GM21447 (cell line): ENCODE measurements around the gene PLA2G15.

ENCODE experiments used
- ATAC-seq: cut with Tn5 transposase; IDR thresholded peaks from one replicate; pipeline ENCODE4 v1.9.1; 2021; ENCODE audit not compliant: unreplicated experiment

Gene PLA2G15

DNA sequence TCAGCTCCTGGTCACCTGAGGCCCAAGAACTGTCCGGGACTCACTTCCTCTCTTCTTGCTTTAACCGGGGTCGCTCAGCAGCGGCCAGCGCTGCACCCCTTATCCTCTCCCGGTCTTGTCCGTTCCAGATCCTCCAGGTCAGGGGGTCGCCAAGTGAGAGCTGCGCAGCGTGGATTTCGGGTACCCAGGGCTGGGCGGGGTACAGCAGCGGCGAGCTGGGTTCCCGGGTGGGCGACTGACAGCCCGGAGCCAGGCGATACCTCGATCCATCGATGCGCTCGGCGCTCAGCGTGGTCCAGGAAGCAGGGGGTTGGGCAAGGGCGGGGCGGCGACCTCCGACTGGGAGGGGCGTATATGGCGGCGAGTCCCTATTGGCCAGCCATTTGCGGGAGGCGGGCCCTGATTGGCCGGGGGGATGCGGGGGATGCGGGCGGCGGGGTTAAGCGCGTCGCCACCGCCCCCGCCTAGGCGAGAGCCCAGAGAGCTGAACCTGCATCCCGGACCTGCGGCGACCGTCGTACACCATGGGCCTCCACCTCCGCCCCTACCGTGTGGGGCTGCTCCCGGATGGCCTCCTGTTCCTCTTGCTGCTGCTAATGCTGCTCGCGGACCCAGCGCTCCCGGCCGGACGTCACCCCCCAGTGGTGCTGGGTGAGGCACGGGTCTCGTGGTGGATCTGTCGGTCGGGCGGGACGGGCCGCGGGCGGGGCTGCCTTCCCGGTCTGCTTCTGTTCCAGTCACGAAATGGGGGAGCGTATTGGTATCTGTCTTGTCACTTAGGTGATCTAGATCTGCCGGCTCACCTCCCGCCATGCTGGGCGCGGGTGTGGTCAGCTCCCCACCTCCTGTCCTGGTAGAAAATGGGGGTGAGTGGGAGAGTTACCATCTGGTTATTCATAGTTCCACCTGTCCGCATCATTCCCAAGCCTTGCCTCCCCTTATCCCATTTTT lies at the start of gene PLA2G15:
PLA2G15 (plus strand) TSS at position 471 of the 951 bp plus-strand sequence; CDS start at position 525, 54 bp downstream.
- peak; percentile 70 for ATAC-seq

DNA sequence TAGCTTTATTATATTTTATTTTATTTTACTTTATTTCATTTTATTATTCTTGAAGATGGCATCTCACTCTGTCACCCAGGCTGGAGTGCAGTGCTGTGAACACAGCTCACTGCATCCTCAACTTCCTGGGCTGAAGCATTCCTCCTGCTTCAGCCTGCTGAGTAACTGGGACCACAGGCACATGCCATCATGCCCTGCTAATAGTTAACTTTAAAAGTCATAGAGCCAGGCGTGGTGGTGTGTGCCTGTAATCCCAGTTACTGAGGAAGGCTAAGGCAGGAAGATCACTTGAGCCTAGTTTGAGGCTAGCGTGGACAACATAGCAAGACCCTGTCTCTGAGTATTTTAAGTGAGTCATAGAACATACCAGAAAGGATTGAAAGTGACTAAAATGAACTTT lies 47.9 kb upstream of the PLA2G15 start:
- ATAC-seq, result no peak

DNA sequence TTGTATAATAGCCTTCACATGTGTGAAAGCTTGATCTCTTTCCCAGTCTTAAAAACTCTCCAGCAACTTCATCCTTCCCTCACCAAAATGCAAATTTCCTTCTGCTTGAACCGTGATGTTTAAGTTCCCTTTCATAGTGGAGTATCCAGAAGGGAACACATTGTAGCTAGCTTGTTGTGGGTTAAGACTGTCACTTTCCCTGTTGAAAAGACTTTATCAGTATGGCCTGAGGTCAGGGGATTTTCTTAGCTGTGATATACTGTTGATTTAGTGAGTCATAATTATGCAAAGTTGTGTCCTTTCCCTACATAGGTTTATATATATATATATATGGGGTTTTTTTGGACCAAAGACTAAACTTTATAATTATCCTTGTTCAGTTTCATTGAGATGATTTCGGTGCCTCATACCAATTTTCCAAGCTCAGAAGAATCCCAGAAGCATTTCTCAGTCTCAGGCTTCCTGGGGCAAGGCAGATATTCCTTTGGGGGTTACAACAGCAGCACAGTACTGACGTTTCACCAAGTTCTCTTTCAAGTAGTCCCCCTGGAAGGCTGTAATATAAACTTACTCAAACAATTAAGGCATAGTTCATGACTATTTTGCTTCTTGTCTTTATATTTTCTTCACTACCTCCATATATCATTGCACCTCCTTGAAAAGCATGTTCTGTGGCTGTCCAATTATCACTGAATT lies 44.9 kb upstream of the PLA2G15 start:
- ATAC-seq, result no peak

DNA sequence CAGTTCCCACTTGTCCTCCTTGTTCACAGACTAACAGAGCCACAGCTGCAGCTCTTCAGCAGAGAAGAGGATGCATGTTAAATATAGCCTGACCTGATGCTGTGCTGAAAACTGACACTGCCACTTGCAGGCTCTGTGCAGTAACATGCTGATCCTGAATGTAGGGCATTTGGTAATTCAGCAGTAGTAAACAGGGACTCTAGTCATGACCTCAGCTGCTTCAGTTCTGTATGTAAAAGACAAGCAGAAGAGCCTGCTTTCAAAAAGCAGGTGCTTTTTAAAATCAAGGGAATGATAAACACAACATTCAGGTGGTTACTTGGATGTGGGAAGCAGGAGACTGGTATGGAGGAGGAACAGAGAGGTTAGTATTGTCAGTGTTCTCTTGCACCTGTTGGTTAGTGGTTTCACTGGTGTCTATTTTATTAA lies 43.1 kb upstream of the PLA2G15 start:
- ATAC-seq, result no peak

DNA sequence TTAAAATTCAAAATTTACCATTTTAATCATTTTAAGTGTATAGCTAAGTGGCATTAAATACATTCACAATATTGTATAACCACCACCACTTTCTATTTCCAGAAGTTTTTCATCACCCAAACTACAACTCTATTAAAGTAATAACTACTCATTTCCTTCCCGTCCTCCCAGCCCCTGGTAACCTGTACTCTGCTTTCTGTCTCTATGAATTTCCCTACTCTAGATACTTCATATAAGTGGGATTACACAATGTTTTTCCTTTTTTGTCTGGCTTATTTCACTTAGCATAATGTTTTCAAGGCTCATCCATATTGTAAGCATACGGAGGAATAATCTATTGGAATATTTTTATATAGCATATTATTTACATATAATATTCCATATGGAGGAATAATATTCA lies 38.9 kb upstream of the PLA2G15 start:
- ATAC-seq, result no peak

- no peak for ATAC-seq
Observed at GRCh38 chr16:68214726-68215125, 30.4 kb upstream of the PLA2G15 start.

- ATAC-seq, result no peak
Observed at GRCh38 chr16:68215302-68215701, 29.9 kb upstream of the PLA2G15 start.

- no peak for ATAC-seq
Observed at GRCh38 chr16:68216240-68216639, 28.9 kb upstream of the PLA2G15 start.

GRCh38 chr16:68217506-68217905 lies 27.7 kb upstream of the PLA2G15 start:
- ATAC-seq, result no peak

GRCh38 chr16:68219725-68220351 lies 25.3 kb upstream of the PLA2G15 start:
- ATAC-seq, result no peak

GRCh38 chr16:68223072-68223471 lies 22.1 kb upstream of the PLA2G15 start:
- ATAC-seq, result no peak

- ATAC-seq, result no peak
Observed at GRCh38 chr16:68226116-68226515, 19.1 kb upstream of the PLA2G15 start.

DNA sequence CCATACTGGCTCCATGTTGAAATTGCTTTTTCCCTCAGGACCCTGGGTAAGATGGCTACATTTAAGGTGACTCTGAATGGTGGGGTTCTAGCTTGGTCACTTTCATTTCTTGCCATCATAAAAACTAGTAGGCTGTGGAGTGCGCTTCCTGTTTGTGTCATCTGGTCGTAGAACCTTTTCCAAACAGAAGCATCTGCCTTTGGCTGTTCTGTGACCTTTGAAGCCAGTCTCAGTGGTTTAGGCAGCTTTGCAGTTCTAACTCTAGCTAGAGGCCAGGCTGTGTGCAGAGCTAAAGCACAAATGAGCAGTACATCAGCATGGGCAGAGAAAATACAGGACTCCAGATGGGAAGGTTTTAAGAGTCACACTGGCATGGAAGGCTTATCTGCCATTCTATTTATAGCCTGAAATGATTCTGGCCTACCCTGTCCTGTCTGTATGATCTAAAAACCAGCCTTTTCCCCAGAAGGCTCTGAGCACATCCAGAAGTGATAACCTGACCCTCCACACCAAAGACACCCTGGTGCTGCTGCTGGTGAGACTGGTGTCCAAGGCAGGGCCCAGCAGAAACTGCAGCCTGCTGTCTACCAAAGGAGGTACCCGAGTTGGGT lies 17.9 kb upstream of the PLA2G15 start:
- peak; percentile 41 for ATAC-seq

DNA sequence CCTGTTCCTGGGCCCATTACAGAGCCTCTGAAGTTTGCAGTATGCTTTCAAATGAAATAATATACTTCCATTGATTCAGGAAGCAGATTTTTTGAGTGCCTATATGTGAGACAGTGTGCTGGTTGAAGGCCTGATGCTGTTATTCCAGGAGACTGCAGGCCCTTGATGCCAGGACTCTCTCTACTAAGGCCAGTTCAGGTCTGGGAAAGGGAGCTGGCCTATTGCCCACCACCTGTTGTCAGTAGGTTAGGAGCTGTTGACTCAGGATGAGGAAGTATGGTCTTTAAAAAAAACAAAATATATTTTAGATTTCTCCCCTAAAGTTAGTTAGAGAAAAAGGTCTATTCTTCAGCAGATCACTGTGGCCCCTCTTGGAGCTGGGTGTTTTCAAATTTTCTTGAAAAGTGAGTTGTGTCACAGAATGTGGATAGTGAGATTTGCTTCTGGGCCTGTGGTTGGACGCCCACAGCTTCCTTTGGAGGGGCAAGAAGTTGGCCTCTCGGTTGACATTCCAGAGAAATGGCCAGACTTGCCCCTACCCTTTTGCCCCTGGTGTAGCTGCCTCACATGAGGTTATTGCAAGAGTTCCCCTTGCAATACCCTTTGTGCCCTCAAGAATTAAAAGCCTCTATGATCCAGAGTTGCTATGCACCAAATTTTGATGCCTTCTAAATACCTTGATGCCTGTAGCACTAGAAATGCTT lies 17.2 kb upstream of the PLA2G15 start:
- ATAC-seq, result no peak

- no peak for ATAC-seq
Observed at GRCh38 chr16:68228652-68229051, 16.5 kb upstream of the PLA2G15 start.

DNA sequence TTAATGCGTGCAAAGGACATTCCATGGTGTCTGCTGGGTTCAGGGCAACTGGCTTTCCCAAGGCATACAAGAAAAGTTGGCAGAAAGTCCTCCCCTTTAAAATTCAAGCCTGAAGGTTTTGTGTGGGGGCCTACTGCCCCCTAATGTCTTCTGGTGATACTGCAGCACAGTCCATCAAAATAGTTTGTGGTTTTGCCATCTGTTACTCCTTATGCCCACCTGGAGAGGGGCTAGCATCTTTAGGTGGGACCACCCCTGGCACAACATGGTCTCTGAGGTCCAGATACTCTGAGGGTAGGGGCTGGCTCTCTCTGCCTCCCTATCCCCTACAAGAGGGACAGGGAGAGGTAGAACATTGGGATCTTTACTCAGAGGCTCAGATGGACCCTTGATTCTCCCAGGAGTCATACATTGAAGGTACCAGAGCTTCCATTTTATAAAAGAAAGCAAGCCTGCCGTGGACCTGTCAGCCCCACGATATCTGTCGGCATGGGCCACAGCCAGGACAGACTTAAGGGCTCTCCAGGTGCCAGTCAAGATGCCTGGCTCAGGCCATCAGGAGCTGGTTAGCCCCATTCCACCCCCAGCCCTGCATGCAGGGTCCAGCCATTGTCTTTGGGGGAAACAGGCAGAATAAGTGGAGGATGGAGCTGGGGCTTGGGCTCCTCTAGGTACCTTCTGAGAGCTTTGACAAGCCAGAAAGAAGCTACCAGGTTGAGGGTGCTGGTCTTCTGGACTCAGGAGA lies 15.6 kb upstream of the PLA2G15 start:
- ATAC-seq, result no peak

DNA sequence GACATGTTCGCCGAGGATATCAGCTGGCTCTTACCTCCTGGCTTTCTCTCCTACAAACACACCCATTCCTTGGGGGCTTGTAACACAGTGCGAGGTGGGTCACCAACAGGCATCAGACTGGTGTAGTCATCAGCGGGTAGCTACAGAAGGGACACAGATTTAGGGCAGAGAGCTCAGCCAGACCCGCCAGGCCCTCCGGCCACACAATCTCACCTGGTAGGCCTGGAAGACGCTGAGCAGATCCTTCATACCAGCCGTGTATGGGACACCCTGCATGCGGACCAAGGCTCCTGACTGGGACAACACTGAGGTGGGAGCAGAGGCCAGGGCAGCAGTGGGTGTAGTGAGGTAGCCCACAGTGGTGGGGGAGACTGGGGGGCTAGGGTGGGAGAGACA lies 15.0 kb upstream of the PLA2G15 start:
- no peak for ATAC-seq

- ATAC-seq, result no peak
Observed at GRCh38 chr16:68230956-68231355, 14.2 kb upstream of the PLA2G15 start.

GRCh38 chr16:68231384-68232136 lies 13.6 kb upstream of the PLA2G15 start:
- no peak for ATAC-seq
